ENCODE measurements around the gene MKS1. TPM values are rescaled to one million over a fixed set of nuclear protein-coding genes. Genes with fewer than 3 reads are reported as not detected.

The MKS1 gene
- total RNA-seq, 1 experiment from 2014 or later, result 28.6 TPM

- no peak overlapping the region for H3K27ac Mint-ChIP-seq (ENCODE audit: unreplicated experiment)
- no peaks in the 10 kb centered on the region for H3K9me3 Mint-ChIP-seq (ENCODE audit: unreplicated experiment)
- TF ChIP-seq CTCF (IDR thresholded peaks at IDR 0.05; ENCODE audit: insufficient read depth in 1 of 2, low read depth in 1 of 2, low read length in 1 of 2, severe bottlenecking in 1 of 2, unreplicated experiment in 1 of 2), result no peak
- Histone ChIP-seq H3K36me3 (ENCODE audit: control insufficient read depth, insufficient read depth, low read length) (no peaks in the 10 kb centered on the region), H3K9me3 (no peaks in the 10 kb centered on the region), H3K4me1 (no peaks in the 10 kb centered on the region), H3K27me3 (replicated peaks; ENCODE audit: control insufficient read depth, insufficient read depth, low read length) (no peaks in the 10 kb centered on the region; the same call in 1 of the 2 replicates), H3K4me3 (ENCODE audit: low read depth, low read length) (no peak overlapping the region)
- H3K36me3 Mint-ChIP-seq (ENCODE audit: insufficient read depth, unreplicated experiment), result no peaks in the 10 kb centered on the region
- ChIA-PET CTCF (interaction anchor here (0.8 kb wide), 1 partner anchor 49 kb away, joined by 3 read pairs; no protein-coding TSS in a partner anchor), POLR2A (no interaction called here)
- H3K4me3 Mint-ChIP-seq (ENCODE audit: unreplicated experiment), result no peak overlapping the region
- no TSS peak for BruUV-seq (replicated peaks)
- intact Hi-C loops (cut with micrococcal nuclease; ENCODE audit: unreplicated experiment), result no loop called here
- peaks cover 39% of the 10 kb centered on the region for H3K27me3 Mint-ChIP-seq (ENCODE audit: insufficient read depth, unreplicated experiment)
- no peaks in the 10 kb centered on the region for H3K4me1 Mint-ChIP-seq (ENCODE audit: low read depth, unreplicated experiment)
- DNase-seq, result no peak
Measured at GRCh38 chr17:58170622-58171021, 48.4 kb downstream of the MKS1 start.

DNA sequence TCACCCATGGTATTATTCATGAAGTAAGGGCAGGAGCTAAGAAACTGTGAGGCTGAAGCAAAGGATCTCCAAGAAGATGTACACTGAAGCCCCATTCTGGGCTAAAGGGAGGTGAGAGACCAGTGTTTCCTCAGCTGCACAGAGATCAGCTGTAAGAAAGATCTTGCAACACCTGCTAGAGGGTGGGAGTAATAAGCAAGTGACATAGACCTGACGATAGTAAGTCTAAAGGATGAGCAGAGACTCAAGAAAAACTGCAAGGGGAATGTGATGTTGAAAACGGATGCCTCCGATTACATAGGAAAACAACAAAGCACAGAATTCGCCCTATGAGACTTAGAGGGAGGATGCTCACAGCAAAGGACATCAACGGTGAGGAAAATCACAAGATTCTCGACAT is 52.4 kb downstream of the MKS1 start, which contains the start of gene OR4D2:
Gene OR4D2 (plus strand): TSS at position 301 of the 400 bp plus-strand sequence. CDS start 2,674 bp downstream, outside the sequence.
- BruUV-seq (replicated peaks), result no TSS peak
- CTCF ChIA-PET, result no interaction called here
- peaks cover 45% of the 10 kb centered on the region for H3K27me3 Mint-ChIP-seq (ENCODE audit: insufficient read depth, unreplicated experiment)
- no peaks in the 10 kb centered on the region for H3K36me3 Mint-ChIP-seq (ENCODE audit: insufficient read depth, unreplicated experiment)
- no peak for TF ChIP-seq CTCF (IDR thresholded peaks at IDR 0.05; ENCODE audit: insufficient read depth in 1 of 2, low read depth in 1 of 2, low read length in 1 of 2, severe bottlenecking in 1 of 2, unreplicated experiment in 1 of 2)
- no peaks in the 10 kb centered on the region for H3K4me1 ChIP-seq
- no peak for DNase-seq
- H3K4me3 ChIP-seq (ENCODE audit: low read depth, low read length), result no peak within 1 kb of the TSS
- no peak within 1 kb of the TSS for H3K4me3 Mint-ChIP-seq (ENCODE audit: unreplicated experiment)
- no peaks in the 10 kb centered on the region; the same call in 1 of the 2 replicates for H3K27me3 ChIP-seq (replicated peaks; ENCODE audit: control insufficient read depth, insufficient read depth, low read length)
- POLR2A ChIA-PET, result no interaction called here
- no peaks in the 10 kb centered on the region for H3K4me1 Mint-ChIP-seq (ENCODE audit: low read depth, unreplicated experiment)
- intact Hi-C loops (cut with micrococcal nuclease; ENCODE audit: unreplicated experiment), result no loop called here
- no peaks in the 10 kb centered on the region for H3K9me3 Mint-ChIP-seq (ENCODE audit: unreplicated experiment)
- H3K27ac Mint-ChIP-seq (ENCODE audit: unreplicated experiment), result no peak within 1 kb of the TSS
- no peaks in the 10 kb centered on the region for H3K36me3 ChIP-seq (ENCODE audit: control insufficient read depth, insufficient read depth, low read length)
- no peaks in the 10 kb centered on the region for H3K9me3 ChIP-seq

DNA sequence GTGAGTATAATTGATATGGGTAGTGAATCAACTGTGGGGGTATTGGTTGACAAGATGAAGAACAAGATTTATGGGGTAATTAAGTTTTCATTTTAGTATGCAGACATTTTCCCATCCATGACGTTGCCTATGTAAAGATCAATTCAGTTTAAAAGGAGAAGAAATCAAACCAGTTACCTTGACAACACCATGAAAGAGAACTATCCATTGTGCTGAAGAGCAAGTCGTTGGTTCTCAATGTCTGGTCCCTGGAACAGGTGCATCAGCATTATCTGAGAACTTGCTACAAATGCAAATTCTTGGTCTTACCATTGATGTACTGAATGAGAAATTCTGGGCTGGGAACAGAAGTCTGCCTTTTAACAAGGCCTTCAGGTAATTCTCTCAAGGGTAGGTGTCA is 53.1 kb downstream of the MKS1 start:
- intact Hi-C loops (cut with micrococcal nuclease; ENCODE audit: unreplicated experiment), result no loop called here
- H3K36me3 Mint-ChIP-seq (ENCODE audit: insufficient read depth, unreplicated experiment), result no peaks in the 10 kb centered on the region
- H3K27me3 Mint-ChIP-seq (ENCODE audit: insufficient read depth, unreplicated experiment), result peaks cover 44% of the 10 kb centered on the region
- no peak overlapping the region for H3K4me3 Mint-ChIP-seq (ENCODE audit: unreplicated experiment)
- ChIA-PET POLR2A (no interaction called here), CTCF (no interaction called here)
- H3K27ac Mint-ChIP-seq (ENCODE audit: unreplicated experiment), result no peak overlapping the region
- no peak for DNase-seq
- Histone ChIP-seq H3K36me3 (ENCODE audit: control insufficient read depth, insufficient read depth, low read length) (no peaks in the 10 kb centered on the region), H3K4me1 (no peaks in the 10 kb centered on the region), H3K4me3 (ENCODE audit: low read depth, low read length) (no peak overlapping the region), H3K9me3 (no peaks in the 10 kb centered on the region), H3K27me3 (replicated peaks; ENCODE audit: control insufficient read depth, insufficient read depth, low read length) (no peaks in the 10 kb centered on the region; the same call in 1 of the 2 replicates)
- no peak for TF ChIP-seq CTCF (IDR thresholded peaks at IDR 0.05; ENCODE audit: insufficient read depth in 1 of 2, low read depth in 1 of 2, low read length in 1 of 2, severe bottlenecking in 1 of 2, unreplicated experiment in 1 of 2)
- no TSS peak for BruUV-seq (replicated peaks)
- H3K9me3 Mint-ChIP-seq (ENCODE audit: unreplicated experiment), result no peaks in the 10 kb centered on the region
- no peaks in the 10 kb centered on the region for H3K4me1 Mint-ChIP-seq (ENCODE audit: low read depth, unreplicated experiment)
